Ishikawa (cell line): ENCODE data around the gene CASQ2.

Experiments used
- EP300 ChIP-seq: IDR thresholded peaks from 2 replicates; pipeline ENCODE4 v1.6.1; 2012; ENCODE audit warnings: borderline replicate concordance
- REST ChIP-seq: IDR thresholded peaks from 2 replicates; pipeline ENCODE4 v1.6.1; 2012; ENCODE audit warnings: low read depth, mild to moderate bottlenecking
- TAF1 ChIP-seq: IDR thresholded peaks from 2 replicates; pipeline ENCODE4 v1.6.1; 2012; ENCODE audit warnings: low read depth, mild to moderate bottlenecking
- USF1 ChIP-seq: IDR thresholded peaks from 2 replicates; pipeline ENCODE4 v1.6.1; 2012

GRCh38 chr1:115665319-115666096, 103.0 kb downstream of the CASQ2 start:
- no peak for TF ChIP-seq REST
- TF ChIP-seq USF1: no peak
- no peak for TF ChIP-seq EP300
- TF ChIP-seq TAF1: no peak
